CD14-positive monocyte (primary cell): Measurements from ENCODE around the gene CFAP74. TPM values are rescaled to one million over a fixed set of nuclear protein-coding genes. Genes with fewer than 3 reads are reported as not detected.
A peak's percentile ranks its signal among the peaks of the same experiment; 100 is the strongest.

ENCODE experiments used
- DNase-seq, 3 donors: peaks; one replicate each; pipeline ENCODE4 v3.0.0-alpha.2; 2011 to 2022
- H2AFZ ChIP-seq: 2 replicates; pipeline ENCODE4 v1.6.0; 2012; ENCODE audit warnings: mild to moderate bottlenecking, low read depth, low read length, inconsistent platforms; ENCODE audit not compliant: insufficient read depth, poor library complexity, severe bottlenecking
- H3K27ac ChIP-seq, 2 donors: 1 replicate in 1 of 2; 2 replicates in 1 of 2; pipeline ENCODE4 v1.5.1; 2012 to 2013; ENCODE audit warnings: low read length in 2 of 2, control low read depth in 1 of 2, inconsistent platforms in 1 of 2, low read depth in 1 of 2, mild to moderate bottlenecking in 1 of 2
- H3K27me3 ChIP-seq, 2 donors: one replicate each; pipeline versions ENCODE4 v1.6.0 to v1.6.1; 2011 to 2013; ENCODE audit warnings: low read length in 2 of 2; ENCODE audit not compliant: control insufficient read depth in 2 of 2, insufficient read depth in 2 of 2
- H3K36me3 ChIP-seq, 2 donors: replicated peaks in 1 of 2; 1 replicate in 1 of 2; 2 replicates in 1 of 2; pipeline versions ENCODE4 v1.5.1 to v1.6.1; 2012 to 2013; ENCODE audit warnings: low read length in 2 of 2, control low read depth in 1 of 2, inconsistent platforms in 1 of 2, mild to moderate bottlenecking in 1 of 2; ENCODE audit not compliant: insufficient read depth in 2 of 2, control insufficient read depth in 1 of 2
- H3K4me1 ChIP-seq, 2 donors: 1 replicate in 1 of 2; 2 replicates in 1 of 2; pipeline versions ENCODE4 v1.5.1 to v1.6.1; 2012 to 2013; ENCODE audit warnings: low read length in 2 of 2, control low read depth in 1 of 2, inconsistent platforms in 1 of 2, mild to moderate bottlenecking in 1 of 2, moderate library complexity in 1 of 2; ENCODE audit not compliant: insufficient read depth in 2 of 2, control insufficient read depth in 1 of 2
- H3K4me2 ChIP-seq: replicated peaks from 2 replicates; pipeline ENCODE3; 2012; ENCODE audit warnings: low read length, moderate library complexity, mild to moderate bottlenecking; ENCODE audit not compliant: poor library complexity, severe bottlenecking; ENCODE audit errors: extremely low read depth
- H3K4me3 ChIP-seq, 3 experiments: fragments of 200-600 bp in 1 of 3; sonication (generic) in 1 of 3; replicated peaks in 1 of 3; 1 replicate in 2 of 3; 2 replicates in 1 of 3; pipeline ENCODE4 v1.5.1; 2011 to 2013; ENCODE audit warnings: low read length in 3 of 3, mild to moderate bottlenecking in 3 of 3, control low read depth in 2 of 3, low read depth in 2 of 3, inconsistent platforms in 1 of 3, moderate library complexity in 1 of 3
- H3K79me2 ChIP-seq: 2 replicates; pipeline ENCODE4 v1.6.0; 2012; ENCODE audit warnings: mild to moderate bottlenecking, control low read depth, inconsistent platforms, low read length, moderate library complexity; ENCODE audit not compliant: insufficient read depth
- H3K9ac ChIP-seq: 2 replicates; pipeline ENCODE4 v1.6.0; 2017; ENCODE audit warnings: low read length, mild to moderate bottlenecking; ENCODE audit not compliant: insufficient read depth, poor library complexity, severe bottlenecking
- H3K9me3 ChIP-seq, 2 donors: replicated peaks in 1 of 2; 1 replicate in 1 of 2; 2 replicates in 1 of 2; pipeline versions ENCODE4 v1.5.1 to v1.6.1; 2012 to 2013; ENCODE audit warnings: low read length in 2 of 2, control low read depth in 1 of 2; ENCODE audit not compliant: control insufficient read depth in 1 of 2, insufficient read depth in 1 of 2
- H4K20me1 ChIP-seq: 2 replicates; pipeline ENCODE4 v1.6.0; 2012; ENCODE audit warnings: mild to moderate bottlenecking, low read length, control low read depth, moderate library complexity; ENCODE audit not compliant: insufficient read depth
- H3K27ac Mint-ChIP-seq, 7 donors: one replicate each; pipeline ENCODE4 v1.8.0; 2020; ENCODE audit warnings: mild to moderate bottlenecking in 7 of 7, mixed read lengths in 7 of 7, moderate library complexity in 6 of 7, inconsistent platforms in 2 of 7
- H3K27me3 Mint-ChIP-seq, 3 donors: one replicate each; pipeline ENCODE4 v1.8.0; 2021 to 2022; ENCODE audit warnings: low read depth in 3 of 3, mild to moderate bottlenecking in 3 of 3, mixed read lengths in 3 of 3, moderate library complexity in 3 of 3, inconsistent platforms in 1 of 3
- H3K36me3 Mint-ChIP-seq, 2 donors: one replicate each; pipeline ENCODE4 v1.8.0; 2020; ENCODE audit warnings: mixed read lengths in 2 of 2, inconsistent platforms in 1 of 2, mild to moderate bottlenecking in 1 of 2
- H3K4me1 Mint-ChIP-seq: one replicate; pipeline ENCODE4 v1.8.0; 2020; ENCODE audit warnings: mild to moderate bottlenecking, mixed read lengths
- H3K4me3 Mint-ChIP-seq, 2 donors: one replicate each; pipeline ENCODE4 v1.8.0; 2020; ENCODE audit warnings: mild to moderate bottlenecking in 2 of 2, mixed read lengths in 2 of 2, moderate library complexity in 1 of 2
- H3K9me3 Mint-ChIP-seq, 7 donors: one replicate each; pipeline ENCODE4 v1.8.0; 2020 to 2022; ENCODE audit warnings: mixed read lengths in 7 of 7, mild to moderate bottlenecking in 6 of 7, moderate library complexity in 6 of 7, inconsistent platforms in 2 of 7
- CTCF ChIP-seq: fragments of 200-600 bp; IDR thresholded peaks from one replicate; pipeline ENCODE4 v1.8.0; 2022; ENCODE audit warnings: antibody characterized with exemption, mild to moderate bottlenecking
- WGBS: methylation state at CpG from one replicate; pipeline ENCODE4 v1.1.5; 2013; ENCODE audit warnings: missing lambda C conversion rate; ENCODE audit not compliant: insufficient coverage; 5-methylcytosine and 5-hydroxymethylcytosine counted together
- intact Hi-C, 2 donors: fragments of 100-400 bp; cut with micrococcal nuclease; formaldehyde crosslinking; loops; one replicate each; pipeline versions ENCODE4 v1.15.0 to v1.15.1; 2023
- polyA minus RNA-seq: library from RNA; depleted of rRNA, polyadenylated mRNA; stranded (reverse); fragments of >200 nt; gene quantifications from 2 replicates; pipeline ENCODE4 v1.2.3, GENCODE V29; 2012
- polyA plus RNA-seq, 3 donors: library from polyadenylated mRNA; depleted of rRNA in 1 of 3; unstranded in 2 of 3; stranded (reverse) in 1 of 3; fragments of 300-500 nt in 2 of 3; fragments of >200 nt in 1 of 3; fragmentation: Illumina TruSeq in 2 of 3; gene quantifications; 1 replicate in 2 of 3; 2 replicates in 1 of 3; pipeline ENCODE4 v1.2.3, GENCODE V29; 2012 to 2021
- total RNA-seq, 12 experiments: library from RNA in 1 of 12; stranded (reverse) in 1 of 12; fragments of 120-200 nt in 1 of 12; gene quantifications; one replicate each; pipeline ENCODE4 v1.2.4 and lab custom pipeline; 2013 to 2026; ENCODE audit warnings: mixed read lengths in 6 of 12, inconsistent platforms in 1 of 12

The CFAP74 gene, protein sequence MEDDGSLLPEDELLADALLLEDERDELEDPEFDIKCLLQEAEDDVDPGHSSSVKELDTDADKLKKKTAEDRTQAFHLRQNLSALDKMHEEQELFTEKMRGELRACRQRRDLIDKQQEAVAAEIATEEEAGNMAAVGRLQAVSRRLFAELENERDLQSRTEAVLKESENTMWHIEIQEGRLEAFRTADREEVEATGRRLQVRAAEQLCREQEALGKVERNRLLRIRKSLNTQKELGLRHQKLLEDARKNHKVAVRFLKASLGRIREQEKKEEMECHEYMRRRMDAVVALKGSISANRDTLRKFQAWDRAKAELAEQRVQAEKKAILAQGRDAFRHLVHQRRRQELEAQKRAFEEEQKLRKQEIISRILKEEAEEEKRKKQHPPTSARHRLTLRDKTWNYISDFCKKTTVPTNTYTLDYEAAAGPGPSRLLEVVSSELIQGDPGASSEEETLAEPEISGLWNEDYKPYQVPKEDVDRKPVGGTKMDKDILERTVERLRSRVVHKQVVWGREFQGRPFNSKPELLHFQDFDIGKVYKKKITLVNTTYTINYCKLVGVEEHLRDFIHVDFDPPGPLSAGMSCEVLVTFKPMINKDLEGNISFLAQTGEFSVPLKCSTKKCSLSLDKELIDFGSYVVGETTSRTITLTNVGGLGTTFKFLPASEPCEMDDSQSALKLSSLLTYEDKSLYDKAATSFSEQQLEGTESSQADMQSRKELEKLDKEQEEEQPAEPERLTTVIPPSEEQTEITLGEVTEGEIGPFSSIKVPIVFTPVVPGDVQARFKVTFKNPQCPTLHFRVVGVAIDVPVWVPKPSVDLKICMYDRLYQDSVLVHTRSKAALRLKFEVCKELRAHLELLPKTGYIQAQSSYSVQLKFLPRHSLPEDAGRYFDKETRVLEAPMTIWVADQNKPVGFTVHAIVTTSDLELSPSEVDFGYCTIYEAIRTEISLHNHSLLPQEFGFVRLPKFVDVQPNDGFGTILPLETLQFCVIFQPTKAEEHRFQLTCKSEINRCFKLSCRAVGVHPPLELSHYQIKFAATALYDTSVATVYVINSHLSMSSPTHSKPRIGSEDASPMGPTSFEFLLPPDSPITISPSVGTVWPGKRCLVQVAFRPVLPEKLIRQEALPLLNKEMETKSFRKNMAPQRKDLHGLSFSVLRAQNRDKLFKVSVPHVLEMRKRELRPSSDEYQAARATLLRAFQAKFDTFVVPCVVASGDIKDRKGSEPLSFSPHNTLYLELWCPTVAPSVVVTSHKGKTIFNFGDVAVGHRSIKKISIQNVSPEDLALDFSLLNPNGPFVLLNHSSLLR (N-terminal part only)
- total RNA-seq (2013): not detected
- not detected for polyA plus RNA-seq
- polyA minus RNA-seq: 0.28 TPM in 1 of 2 replicates, not detected in the other
- total RNA-seq (lab: John Stamatoyannopoulos, UW): 0 to 0.75 (median 0.16) reads per million in 11 experiments

GRCh38 chr1:2003541-2004131 is at the start of gene CFAP74:
TSS of gene CFAP74 (minus strand) at chr1:2003786. CDS start at chr1:1990956, 12,830 bp downstream.
- peaks cover 11 to 34% of the 10 kb centered on the region in 2 donors for H3K27me3 ChIP-seq
- WGBS: 3% methylated on average over 47 of the region's 49 CpGs
- H4K20me1 ChIP-seq: no peaks in the 10 kb centered on the region

More at GRCh38 chr1:2003541-2004131, at the start of gene CFAP74:
- H3K36me3 Mint-ChIP-seq: no peaks in the 10 kb centered on the region
- peak in 2 of 3 donors; percentile 1 to 12 for DNase-seq
- peaks cover 4% of the 10 kb centered on the region for H3K4me1 Mint-ChIP-seq
- H3K79me2 ChIP-seq: no peaks in the 10 kb centered on the region
- H3K4me3 ChIP-seq: no peak within 1 kb of the TSS
- H3K9me3 ChIP-seq: no peaks in the 10 kb centered on the region
- H3K27ac Mint-ChIP-seq: peak within 1 kb of the TSS in 1 of 7 donors; percentile 8
- no peaks in the 10 kb centered on the region for H3K4me1 ChIP-seq
- H3K36me3 ChIP-seq: no peaks in the 10 kb centered on the region
- H3K9me3 Mint-ChIP-seq: peaks cover 0 to 11% (median 2%) of the 10 kb centered on the region in 7 donors
- peak within 1 kb of the TSS in 1 of 2 donors; percentile 85 for H3K4me3 Mint-ChIP-seq
- H3K4me2 ChIP-seq: no peak within 1 kb of the TSS
- intact Hi-C loops: no loop called here
- no peak for TF ChIP-seq CTCF
- no peak within 1 kb of the TSS for H3K9ac ChIP-seq
- peak within 1 kb of the TSS; percentile 63 for H2AFZ ChIP-seq
- peaks cover 42 to 65% (median 57%) of the 10 kb centered on the region in 3 donors for H3K27me3 Mint-ChIP-seq
- no peak within 1 kb of the TSS for H3K27ac ChIP-seq
